WTC11 (cell line): Measurements from ENCODE around the gene MAP7D2.
"Not testable (repeated sequence)": the region's sequence is repeated elsewhere in the genome, so short reads cannot be mapped to it uniquely, and the experiment has no call there.

Experiments
- ATF1 ChIP-seq: sonication (generic); formaldehyde crosslinking; IDR thresholded peaks from 2 replicates; pipeline ENCODE4 v1.8.1; 2023; ENCODE audit warnings: mild to moderate bottlenecking, moderate library complexity, missing genetic modification reagents
- TEAD4 ChIP-seq: sonication (generic); formaldehyde crosslinking; IDR thresholded peaks from 2 replicates; pipeline ENCODE4 v1.8.0; 2022; ENCODE audit warnings: mild to moderate bottlenecking, missing genetic modification reagents
- TF ChIP-seq, protein P1 (sequence below): sonication (generic); formaldehyde crosslinking; IDR thresholded peaks from 2 replicates; pipeline ENCODE4 v1.8.1; 2023; ENCODE audit warnings: mild to moderate bottlenecking, missing genetic modification reagents, moderate library complexity
- TF ChIP-seq, protein P2 (sequence below): sonication (generic); formaldehyde crosslinking; IDR thresholded peaks from 2 replicates; pipeline ENCODE4 v1.8.0; 2023; ENCODE audit warnings: missing genetic modification reagents, mild to moderate bottlenecking, borderline replicate concordance

- TF ChIP-seq TEAD4, ATF1 (CRISPR knock-in tag): not testable (repeated sequence)
- TF ChIP-seq, protein P1, sequence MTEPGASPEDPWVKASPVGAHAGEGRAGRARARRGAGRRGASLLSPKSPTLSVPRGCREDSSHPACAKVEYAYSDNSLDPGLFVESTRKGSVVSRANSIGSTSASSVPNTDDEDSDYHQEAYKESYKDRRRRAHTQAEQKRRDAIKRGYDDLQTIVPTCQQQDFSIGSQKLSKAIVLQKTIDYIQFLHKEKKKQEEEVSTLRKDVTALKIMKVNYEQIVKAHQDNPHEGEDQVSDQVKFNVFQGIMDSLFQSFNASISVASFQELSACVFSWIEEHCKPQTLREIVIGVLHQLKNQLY (CRISPR knock-in tag) = not testable (repeated sequence)
- TF ChIP-seq, protein P2, sequence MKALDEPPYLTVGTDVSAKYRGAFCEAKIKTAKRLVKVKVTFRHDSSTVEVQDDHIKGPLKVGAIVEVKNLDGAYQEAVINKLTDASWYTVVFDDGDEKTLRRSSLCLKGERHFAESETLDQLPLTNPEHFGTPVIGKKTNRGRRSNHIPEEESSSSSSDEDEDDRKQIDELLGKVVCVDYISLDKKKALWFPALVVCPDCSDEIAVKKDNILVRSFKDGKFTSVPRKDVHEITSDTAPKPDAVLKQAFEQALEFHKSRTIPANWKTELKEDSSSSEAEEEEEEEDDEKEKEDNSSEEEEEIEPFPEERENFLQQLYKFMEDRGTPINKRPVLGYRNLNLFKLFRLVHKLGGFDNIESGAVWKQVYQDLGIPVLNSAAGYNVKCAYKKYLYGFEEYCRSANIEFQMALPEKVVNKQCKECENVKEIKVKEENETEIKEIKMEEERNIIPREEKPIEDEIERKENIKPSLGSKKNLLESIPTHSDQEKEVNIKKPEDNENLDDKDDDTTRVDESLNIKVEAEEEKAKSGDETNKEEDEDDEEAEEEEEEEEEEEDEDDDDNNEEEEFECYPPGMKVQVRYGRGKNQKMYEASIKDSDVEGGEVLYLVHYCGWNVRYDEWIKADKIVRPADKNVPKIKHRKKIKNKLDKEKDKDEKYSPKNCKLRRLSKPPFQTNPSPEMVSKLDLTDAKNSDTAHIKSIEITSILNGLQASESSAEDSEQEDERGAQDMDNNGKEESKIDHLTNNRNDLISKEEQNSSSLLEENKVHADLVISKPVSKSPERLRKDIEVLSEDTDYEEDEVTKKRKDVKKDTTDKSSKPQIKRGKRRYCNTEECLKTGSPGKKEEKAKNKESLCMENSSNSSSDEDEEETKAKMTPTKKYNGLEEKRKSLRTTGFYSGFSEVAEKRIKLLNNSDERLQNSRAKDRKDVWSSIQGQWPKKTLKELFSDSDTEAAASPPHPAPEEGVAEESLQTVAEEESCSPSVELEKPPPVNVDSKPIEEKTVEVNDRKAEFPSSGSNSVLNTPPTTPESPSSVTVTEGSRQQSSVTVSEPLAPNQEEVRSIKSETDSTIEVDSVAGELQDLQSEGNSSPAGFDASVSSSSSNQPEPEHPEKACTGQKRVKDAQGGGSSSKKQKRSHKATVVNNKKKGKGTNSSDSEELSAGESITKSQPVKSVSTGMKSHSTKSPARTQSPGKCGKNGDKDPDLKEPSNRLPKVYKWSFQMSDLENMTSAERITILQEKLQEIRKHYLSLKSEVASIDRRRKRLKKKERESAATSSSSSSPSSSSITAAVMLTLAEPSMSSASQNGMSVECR (CRISPR knock-in tag) = not testable (repeated sequence)
Observed at GRCh38 chrX:20162516-20162915, 45.8 kb upstream of the MAP7D2 start.
